Activated naive CD8-positive, alpha-beta T cell treated with anti-CD3 and anti-CD28 coated beads, Interleukin-2, amount 10 ng/mL, durations not matched to agents 7 days and 5 days (primary cell): ENCODE data around the gene SPG7. TPM values are rescaled to one million over a fixed set of nuclear protein-coding genes. Genes with fewer than 3 reads are reported as not detected.

Experiments
- ATAC-seq: fragments of 150-1000 bp; cut with Tn5 transposase; one replicate; pipeline ENCODE4 v1.10.0; 2021; ENCODE audit warnings: low read depth, moderate library complexity
- POLR2A ChIA-PET: fragments of 350-600 bp; sonication (Branson Sonifier 250); formaldehyde crosslinking; loops from one replicate; lab custom pipeline; 2021; ENCODE audit warnings: antibody characterized with exemption; lab: Charles Lee
- DNase-seq: peaks from one replicate; pipeline ENCODE4 v3.0.0; 2021
- H3K27ac Mint-ChIP-seq: one replicate; pipeline ENCODE4 v1.8.0; 2022; ENCODE audit warnings: mild to moderate bottlenecking, mixed read lengths
- H3K27me3 Mint-ChIP-seq: one replicate; pipeline ENCODE4 v1.8.0; 2022; ENCODE audit warnings: mild to moderate bottlenecking, moderate library complexity, mixed read lengths
- H3K36me3 Mint-ChIP-seq: one replicate; pipeline ENCODE4 v1.8.0; 2021; ENCODE audit warnings: mild to moderate bottlenecking, mixed read lengths
- H3K4me1 Mint-ChIP-seq: one replicate; pipeline ENCODE4 v1.8.0; 2021; ENCODE audit warnings: mixed read lengths
- H3K4me3 Mint-ChIP-seq: one replicate; pipeline ENCODE4 v1.8.0; 2022; ENCODE audit warnings: mild to moderate bottlenecking, moderate library complexity, mixed read lengths
- H3K9me3 Mint-ChIP-seq: one replicate; pipeline ENCODE4 v1.8.0; 2021; ENCODE audit warnings: mixed read lengths
- total RNA-seq, 2 experiments: library from RNA; stranded (reverse); gene quantifications; one replicate each; pipeline ENCODE4 v1.2.3, GENCODE V29; 2021

Gene SPG7
- total RNA-seq, 2 experiments from 2014 or later, result 112 to 113 TPM

DNA sequence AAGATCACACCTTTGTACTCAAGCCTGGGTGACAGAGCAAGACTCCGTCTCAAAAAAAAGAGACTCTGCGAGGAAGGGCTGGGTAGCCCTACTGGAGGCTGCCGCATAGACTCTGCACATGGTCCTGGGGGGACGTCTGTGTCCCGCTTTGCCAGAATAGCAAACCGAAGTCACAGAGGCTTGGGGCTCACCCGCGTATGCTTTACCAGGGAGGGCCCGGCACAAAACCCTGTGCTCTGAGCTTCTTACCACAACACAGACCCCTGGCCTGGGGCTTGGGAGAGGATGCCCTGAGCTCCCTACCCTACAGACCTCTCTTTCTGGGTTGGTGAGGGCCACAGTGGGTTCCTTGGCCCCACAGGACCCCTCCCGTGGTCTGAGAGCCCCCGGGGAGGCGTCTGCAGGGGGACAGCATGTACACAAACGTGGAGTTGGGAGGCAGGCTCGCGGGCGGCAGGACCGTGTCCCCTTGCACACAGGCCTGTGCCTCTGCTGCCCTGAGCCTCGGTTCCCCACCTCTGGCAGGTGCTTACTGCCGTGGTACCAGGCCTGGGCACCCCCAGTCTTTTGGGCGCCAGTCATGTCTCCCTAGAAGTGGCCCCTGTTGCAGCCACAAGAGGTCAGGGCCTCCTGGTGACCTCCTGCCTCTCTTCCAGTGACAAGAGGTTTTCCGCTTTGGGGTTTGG lies 81.2 kb downstream of the SPG7 start:
- no peaks in the 10 kb centered on the region for H3K27me3 Mint-ChIP-seq
- no peaks in the 10 kb centered on the region for H3K36me3 Mint-ChIP-seq
- no peaks in the 10 kb centered on the region for H3K9me3 Mint-ChIP-seq
- no peak overlapping the region for H3K27ac Mint-ChIP-seq
- ATAC-seq, result no peak
- no peak overlapping the region for H3K4me3 Mint-ChIP-seq
- POLR2A ChIA-PET, result no interaction called here
- no peak for DNase-seq
- peaks cover 6% of the 10 kb centered on the region for H3K4me1 Mint-ChIP-seq

GRCh38 chr16:89593841-89594240 lies 85.6 kb downstream of the SPG7 start:
- Mint-ChIP-seq H3K4me1 (peaks cover 8% of the 10 kb centered on the region), H3K36me3 (no peaks in the 10 kb centered on the region), H3K9me3 (no peaks in the 10 kb centered on the region), H3K27me3 (no peaks in the 10 kb centered on the region), H3K4me3 (peak overlapping the region; percentile 48), H3K27ac (no peak overlapping the region)
- POLR2A ChIA-PET, result no interaction called here
- peak; percentile 56 for ATAC-seq
- DNase-seq, result peak; percentile 38

GRCh38 chr16:89595330-89596060 lies 87.3 kb downstream of the SPG7 start:
- H3K36me3 Mint-ChIP-seq, result no peaks in the 10 kb centered on the region
- no peaks in the 10 kb centered on the region for H3K27me3 Mint-ChIP-seq
- POLR2A ChIA-PET, result no interaction called here
- H3K9me3 Mint-ChIP-seq, result no peaks in the 10 kb centered on the region
- no peak overlapping the region for H3K4me3 Mint-ChIP-seq
- DNase-seq (no peak), ATAC-seq (no peak)
- H3K4me1 Mint-ChIP-seq, result peaks cover 8% of the 10 kb centered on the region
- H3K27ac Mint-ChIP-seq, result no peak overlapping the region

DNA sequence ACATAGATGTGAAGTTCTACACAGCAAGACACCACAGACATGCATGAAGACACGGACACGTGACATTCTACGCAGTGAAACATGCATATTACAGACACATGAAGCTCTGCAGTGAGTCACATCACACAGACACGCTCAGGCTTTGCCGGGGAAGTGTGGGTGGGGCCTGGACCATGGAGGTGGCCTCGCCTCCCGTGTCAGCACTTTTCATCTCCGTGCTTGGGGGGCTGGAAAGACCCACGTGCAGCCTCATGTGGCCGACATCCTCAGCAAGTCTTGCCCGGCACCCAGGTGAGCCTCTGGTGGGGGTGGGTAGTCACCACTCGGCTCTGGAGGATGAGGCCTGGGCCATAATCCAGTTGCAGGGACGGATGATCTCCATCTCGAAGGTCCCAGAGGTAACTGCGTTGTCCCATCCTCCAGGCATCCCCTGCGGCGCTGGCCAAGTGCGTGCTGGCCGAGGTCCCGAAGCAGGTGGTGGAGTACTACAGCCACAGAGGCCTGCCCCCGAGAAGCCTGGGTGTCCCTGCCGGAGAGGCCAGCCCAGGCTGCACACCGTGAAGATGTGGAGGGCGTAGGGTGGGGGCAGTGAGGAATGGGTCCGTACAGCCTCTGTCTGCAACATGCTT lies 88.0 kb downstream of the SPG7 start:
- H3K4me3 Mint-ChIP-seq, result no peak overlapping the region
- no peaks in the 10 kb centered on the region for H3K27me3 Mint-ChIP-seq
- DNase-seq, result no peak
- POLR2A ChIA-PET, result no interaction called here
- H3K27ac Mint-ChIP-seq, result no peak overlapping the region
- peaks cover 8% of the 10 kb centered on the region for H3K4me1 Mint-ChIP-seq
- ATAC-seq, result no peak
- H3K36me3 Mint-ChIP-seq, result no peaks in the 10 kb centered on the region
- H3K9me3 Mint-ChIP-seq, result no peaks in the 10 kb centered on the region

- no peaks in the 10 kb centered on the region for H3K27me3 Mint-ChIP-seq
- H3K36me3 Mint-ChIP-seq, result no peaks in the 10 kb centered on the region
- no peak for ATAC-seq
- no peak overlapping the region for H3K4me3 Mint-ChIP-seq
- peaks cover 8% of the 10 kb centered on the region for H3K4me1 Mint-ChIP-seq
- DNase-seq, result no peak
- no peaks in the 10 kb centered on the region for H3K9me3 Mint-ChIP-seq
- POLR2A ChIA-PET, result no interaction called here
- no peak overlapping the region for H3K27ac Mint-ChIP-seq
Measured at GRCh38 chr16:89596957-89597649, 88.9 kb downstream of the SPG7 start.

DNA sequence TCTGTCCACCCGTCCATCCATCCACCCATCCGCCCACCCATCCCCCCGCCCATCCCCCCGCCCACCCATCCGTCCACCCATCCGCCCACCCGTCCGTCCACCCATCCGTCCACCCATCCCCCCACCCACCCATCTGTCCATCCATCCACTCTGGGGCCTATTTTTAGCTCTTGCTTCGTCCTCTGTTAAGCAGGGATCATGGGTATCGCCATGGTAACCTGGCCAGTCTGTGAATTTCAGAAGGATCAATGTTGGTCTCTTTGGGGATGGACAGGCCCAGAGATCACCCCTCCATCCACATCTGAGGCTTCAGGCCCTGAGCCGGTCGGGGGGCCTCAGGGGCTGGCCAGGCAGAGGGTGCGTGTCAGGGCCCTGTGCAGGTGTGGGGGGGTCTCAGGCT lies 90.0 kb downstream of the SPG7 start:
- Mint-ChIP-seq H3K4me1 (peaks cover 13% of the 10 kb centered on the region), H3K27me3 (no peaks in the 10 kb centered on the region), H3K27ac (no peak overlapping the region)

GRCh38 chr16:89599451-89599858 lies 91.3 kb downstream of the SPG7 start:
- DNase-seq, result no peak
- Mint-ChIP-seq H3K27ac (no peak overlapping the region), H3K36me3 (no peaks in the 10 kb centered on the region), H3K27me3 (no peaks in the 10 kb centered on the region), H3K4me3 (no peak overlapping the region), H3K9me3 (no peaks in the 10 kb centered on the region), H3K4me1 (peaks cover 7% of the 10 kb centered on the region)
- ATAC-seq, result peak; percentile 34
- POLR2A ChIA-PET, result no interaction called here

More for the DNA sequence above, 90.0 kb downstream of the SPG7 start:
- ATAC-seq (no peak), DNase-seq (no peak)
- Mint-ChIP-seq H3K4me3 (no peak overlapping the region), H3K36me3 (no peaks in the 10 kb centered on the region), H3K9me3 (no peaks in the 10 kb centered on the region)
- POLR2A ChIA-PET, result no interaction called here

DNA sequence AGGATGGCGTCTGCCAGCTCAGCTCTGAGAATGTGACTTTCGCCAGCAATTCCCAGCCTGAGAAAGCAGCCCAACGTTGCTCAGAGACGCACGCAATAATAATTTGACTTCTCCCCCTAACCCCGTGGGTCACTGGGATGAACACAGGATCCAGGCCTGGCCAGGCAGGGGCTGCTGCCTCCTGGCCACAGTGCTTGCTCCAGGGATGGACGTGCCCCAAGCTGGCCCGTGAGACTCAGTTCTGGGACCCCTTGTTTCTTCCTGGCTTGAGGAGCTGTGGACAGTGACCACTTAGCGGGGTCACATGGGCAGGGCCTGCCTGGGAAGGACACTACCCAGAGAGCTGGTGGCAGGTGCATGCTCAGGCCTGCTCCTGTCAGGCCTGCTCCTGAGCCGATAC lies 91.7 kb downstream of the SPG7 start:
- peaks cover 7% of the 10 kb centered on the region for H3K4me1 Mint-ChIP-seq
- no peaks in the 10 kb centered on the region for H3K27me3 Mint-ChIP-seq
- H3K4me3 Mint-ChIP-seq, result no peak overlapping the region
- H3K9me3 Mint-ChIP-seq, result no peaks in the 10 kb centered on the region
- no peak for ATAC-seq
- no peak for DNase-seq
- H3K36me3 Mint-ChIP-seq, result no peaks in the 10 kb centered on the region
- H3K27ac Mint-ChIP-seq, result no peak overlapping the region
- POLR2A ChIA-PET, result no interaction called here

- POLR2A ChIA-PET, result no interaction called here
- H3K4me3 Mint-ChIP-seq, result no peak overlapping the region
Measured at GRCh38 chr16:89600427-89600826, 92.2 kb downstream of the SPG7 start.

GRCh38 chr16:89600956-89601355 lies 92.8 kb downstream of the SPG7 start:
- H3K4me3 Mint-ChIP-seq, result no peak overlapping the region
- POLR2A ChIA-PET, result no interaction called here
- ATAC-seq, result no peak

More at GRCh38 chr16:89600427-89600826, 92.2 kb downstream of the SPG7 start:
- H3K27ac Mint-ChIP-seq, result no peak overlapping the region
- DNase-seq, result no peak
- ATAC-seq, result no peak
- no peaks in the 10 kb centered on the region for H3K27me3 Mint-ChIP-seq
- H3K9me3 Mint-ChIP-seq, result no peaks in the 10 kb centered on the region
- H3K36me3 Mint-ChIP-seq, result no peaks in the 10 kb centered on the region
- H3K4me1 Mint-ChIP-seq, result peaks cover 7% of the 10 kb centered on the region

DNA sequence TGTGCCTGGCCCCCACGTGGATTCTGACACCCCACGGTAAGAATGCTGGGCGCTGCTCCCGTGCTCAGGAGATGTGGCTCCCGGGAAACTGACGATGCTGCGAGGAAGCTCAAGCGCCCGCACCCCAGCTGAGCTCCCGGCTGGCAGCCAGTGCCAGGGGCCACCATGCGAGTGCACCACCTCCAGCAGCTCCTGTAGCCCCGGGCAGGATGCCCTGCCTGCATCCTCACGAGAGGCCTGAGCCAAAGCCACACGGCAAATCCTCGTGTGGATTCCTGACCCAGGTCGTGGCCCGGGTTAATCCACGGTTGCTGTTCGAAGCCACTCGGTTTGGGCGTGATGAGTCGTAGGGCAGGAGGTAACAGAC lies 93.7 kb downstream of the SPG7 start:
- DNase-seq (no peak), ATAC-seq (no peak)
- Mint-ChIP-seq H3K9me3 (no peaks in the 10 kb centered on the region), H3K4me3 (no peak overlapping the region), H3K36me3 (no peaks in the 10 kb centered on the region), H3K4me1 (peaks cover 6% of the 10 kb centered on the region), H3K27ac (no peak overlapping the region), H3K27me3 (no peaks in the 10 kb centered on the region)
- POLR2A ChIA-PET, result no interaction called here

More at GRCh38 chr16:89600956-89601355, 92.8 kb downstream of the SPG7 start:
- Mint-ChIP-seq H3K9me3 (no peaks in the 10 kb centered on the region), H3K36me3 (no peaks in the 10 kb centered on the region), H3K27me3 (no peaks in the 10 kb centered on the region), H3K4me1 (peaks cover 6% of the 10 kb centered on the region), H3K27ac (no peak overlapping the region)
- no peak for DNase-seq

- H3K4me3 Mint-ChIP-seq, result no peak overlapping the region
- ATAC-seq (peak; percentile 73), DNase-seq (no peak)
- H3K36me3 Mint-ChIP-seq, result no peaks in the 10 kb centered on the region
- no peaks in the 10 kb centered on the region for H3K27me3 Mint-ChIP-seq
- H3K27ac Mint-ChIP-seq, result no peak overlapping the region
- peaks cover 6% of the 10 kb centered on the region for H3K4me1 Mint-ChIP-seq
- H3K9me3 Mint-ChIP-seq, result no peaks in the 10 kb centered on the region
- POLR2A ChIA-PET, result no interaction called here
Measured at GRCh38 chr16:89602273-89602951, 94.2 kb downstream of the SPG7 start.
